HEK293 (cell line): Measurements from ENCODE around the gene CDC37.

ENCODE experiments used
- CTCF ChIP-seq: fragments of 450-650 bp; formaldehyde crosslinking; IDR thresholded peaks from 2 replicates; pipeline ENCODE4 v1.5.1; 2016; ENCODE audit warnings: missing biosample characterization, missing genetic modification characterization
- GLIS2 ChIP-seq: fragments of 450-650 bp; formaldehyde crosslinking; IDR thresholded peaks from 2 replicates; pipeline ENCODE4 v1.5.1; 2016; ENCODE audit warnings: missing biosample characterization, missing genetic modification characterization
- KLF1 ChIP-seq: fragments of 450-650 bp; formaldehyde crosslinking; IDR thresholded peaks from 2 replicates; pipeline ENCODE4 v1.5.1; 2016; ENCODE audit warnings: missing biosample characterization, missing genetic modification characterization
- PRDM2 ChIP-seq: fragments of 450-650 bp; formaldehyde crosslinking; IDR thresholded peaks from 2 replicates; pipeline ENCODE4 v1.5.1; 2016; ENCODE audit warnings: missing biosample characterization, missing genetic modification characterization, borderline replicate concordance
- SCRT1 ChIP-seq: fragments of 450-650 bp; formaldehyde crosslinking; IDR thresholded peaks from 2 replicates; pipeline ENCODE4 v1.5.1; 2016; ENCODE audit warnings: missing biosample characterization, missing genetic modification characterization, borderline replicate concordance
- SCRT2 ChIP-seq: fragments of 450-650 bp; formaldehyde crosslinking; IDR thresholded peaks from 2 replicates; pipeline ENCODE4 v1.5.1; 2016; ENCODE audit warnings: missing biosample characterization, missing genetic modification characterization
- WT1 ChIP-seq: fragments of 450-650 bp; formaldehyde crosslinking; IDR thresholded peaks from 2 replicates; pipeline ENCODE4 v1.5.1; 2016; ENCODE audit warnings: missing biosample characterization, missing genetic modification characterization
- YY2 ChIP-seq: fragments of 450-650 bp; formaldehyde crosslinking; IDR thresholded peaks from 2 replicates; pipeline ENCODE4 v1.5.1; 2016; ENCODE audit warnings: missing biosample characterization, missing genetic modification characterization
- ZEB2 ChIP-seq: fragments of 450-650 bp; formaldehyde crosslinking; IDR thresholded peaks from 2 replicates; pipeline ENCODE4 v1.5.1; 2016; ENCODE audit warnings: missing biosample characterization, missing genetic modification characterization
- ZNF19 ChIP-seq: fragments of 450-650 bp; formaldehyde crosslinking; IDR thresholded peaks from 2 replicates; pipeline ENCODE4; 2016; ENCODE audit warnings: missing biosample characterization, missing genetic modification characterization, low read depth
- ZNF202 ChIP-seq: fragments of 450-650 bp; formaldehyde crosslinking; IDR thresholded peaks from 2 replicates; pipeline ENCODE4 v1.5.1; 2016; ENCODE audit warnings: missing biosample characterization, missing genetic modification characterization, borderline replicate concordance
- ZNF223 ChIP-seq: fragments of 450-650 bp; formaldehyde crosslinking; IDR thresholded peaks from 2 replicates; pipeline ENCODE4 v1.5.1; 2016; ENCODE audit warnings: missing biosample characterization, missing genetic modification characterization
- ZNF24 ChIP-seq: fragments of 450-650 bp; formaldehyde crosslinking; IDR thresholded peaks from 2 replicates; pipeline ENCODE4 v1.5.1; 2016; ENCODE audit warnings: missing biosample characterization, missing genetic modification characterization
- ZNF292 ChIP-seq: fragments of 450-650 bp; formaldehyde crosslinking; IDR thresholded peaks from 2 replicates; pipeline ENCODE4 v1.5.1; 2016; ENCODE audit warnings: low read depth, missing biosample characterization, missing genetic modification characterization, borderline replicate concordance
- ZNF335 ChIP-seq: fragments of 450-650 bp; formaldehyde crosslinking; conservative IDR thresholded peaks from 2 replicates; pipeline ENCODE4 v1.5.1; 2016; ENCODE audit warnings: missing biosample characterization, missing genetic modification characterization
- ZNF341 ChIP-seq: fragments of 450-650 bp; formaldehyde crosslinking; IDR thresholded peaks from 2 replicates; pipeline ENCODE4; 2016; ENCODE audit warnings: low read depth, missing biosample characterization, missing genetic modification characterization
- ZNF510 ChIP-seq: fragments of 450-650 bp; formaldehyde crosslinking; IDR thresholded peaks from 2 replicates; pipeline ENCODE4 v1.5.1; 2018; ENCODE audit warnings: mild to moderate bottlenecking, missing genetic modification characterization, missing biosample characterization; ENCODE audit not compliant: insufficient replicate concordance
- ZNF513 ChIP-seq: fragments of 450-650 bp; IDR thresholded peaks from 2 replicates; pipeline ENCODE4 v1.5.1; 2018; ENCODE audit warnings: missing biosample characterization, missing genetic modification characterization
- ZNF521 ChIP-seq: fragments of 450-650 bp; formaldehyde crosslinking; IDR thresholded peaks from 2 replicates; pipeline ENCODE4 v1.5.1; 2017; ENCODE audit warnings: missing biosample characterization, mild to moderate bottlenecking, missing genetic modification characterization
- ZNF529 ChIP-seq: fragments of 450-650 bp; formaldehyde crosslinking; IDR thresholded peaks from 2 replicates; pipeline ENCODE4 v1.5.1; 2017; ENCODE audit warnings: missing genetic modification characterization, missing biosample characterization; ENCODE audit not compliant: insufficient replicate concordance
- ZNF600 ChIP-seq: fragments of 450-650 bp; formaldehyde crosslinking; IDR thresholded peaks from 2 replicates; pipeline ENCODE4 v1.5.1; 2016; ENCODE audit warnings: missing biosample characterization, missing genetic modification characterization
- ZNF776 ChIP-seq: fragments of 450-650 bp; formaldehyde crosslinking; IDR thresholded peaks from 2 replicates; pipeline ENCODE4 v1.5.0; 2017; ENCODE audit warnings: missing biosample characterization, missing genetic modification characterization, borderline replicate concordance
- ZNF777 ChIP-seq: fragments of 450-650 bp; formaldehyde crosslinking; IDR thresholded peaks from 2 replicates; pipeline ENCODE4 v1.5.1; 2017; ENCODE audit warnings: missing biosample characterization, missing genetic modification characterization, borderline replicate concordance
- ZNF791 ChIP-seq: fragments of 450-650 bp; formaldehyde crosslinking; IDR thresholded peaks from 2 replicates; pipeline ENCODE4 v1.5.1; 2016; ENCODE audit warnings: missing biosample characterization, missing genetic modification characterization
- ZNF843 ChIP-seq: fragments of 450-650 bp; formaldehyde crosslinking; IDR thresholded peaks from 2 replicates; pipeline ENCODE4 v1.5.1; 2016; ENCODE audit warnings: missing biosample characterization, missing genetic modification characterization
- TF ChIP-seq, protein P1 (sequence below): fragments of 450-650 bp; formaldehyde crosslinking; IDR thresholded peaks from 2 replicates; pipeline ENCODE4 v1.5.1; 2017; ENCODE audit warnings: missing biosample characterization, missing genetic modification characterization
- TF ChIP-seq, protein P2 (sequence below): fragments of 450-650 bp; formaldehyde crosslinking; optimal IDR thresholded peaks from 2 replicates; pipeline ENCODE3; 2016; ENCODE audit warnings: missing biosample characterization, mild to moderate bottlenecking, missing genetic modification characterization

Gene CDC37

GRCh38 chr19:10419200-10419645 lies 15.9 kb upstream of the CDC37 start (continued):
- TF ChIP-seq PRDM2 (tag by site-specific recombination) (no peak), YY2 (no peak), CTCF (tag by site-specific recombination) (peak; percentile 4; the same call in 1 of the 2 replicates), ZNF843 (tag by site-specific recombination) (no peak), ZNF776 (tag by site-specific recombination) (no peak), ZNF529 (tag by site-specific recombination) (no peak), KLF1 (peak; percentile 49; the same call in 1 of the 2 replicates), SCRT1 (no peak), WT1 (tag by site-specific recombination) (peak; percentile 72), ZNF223 (tag by site-specific recombination) (no peak), ZNF600 (tag by site-specific recombination) (no peak), ZNF202 (tag by site-specific recombination) (no peak), SCRT2 (no peak), ZNF510 (no peak), ZNF513 (tag by site-specific recombination) (no peak), ZNF335 (tag by site-specific recombination) (peak; percentile 99), ZNF292 (tag by site-specific recombination) (no peak), GLIS2 (tag by site-specific recombination) (peak; percentile 78), ZNF791 (tag by site-specific recombination) (no peak), ZNF341 (tag by site-specific recombination) (peak; percentile 33), ZNF521 (tag by site-specific recombination) (no peak), ZEB2 (tag by site-specific recombination) (no peak), ZNF777 (tag by site-specific recombination) (no peak), ZNF19 (tag by site-specific recombination) (no peak), ZNF24 (no peak)
- TF ChIP-seq, protein P1, sequence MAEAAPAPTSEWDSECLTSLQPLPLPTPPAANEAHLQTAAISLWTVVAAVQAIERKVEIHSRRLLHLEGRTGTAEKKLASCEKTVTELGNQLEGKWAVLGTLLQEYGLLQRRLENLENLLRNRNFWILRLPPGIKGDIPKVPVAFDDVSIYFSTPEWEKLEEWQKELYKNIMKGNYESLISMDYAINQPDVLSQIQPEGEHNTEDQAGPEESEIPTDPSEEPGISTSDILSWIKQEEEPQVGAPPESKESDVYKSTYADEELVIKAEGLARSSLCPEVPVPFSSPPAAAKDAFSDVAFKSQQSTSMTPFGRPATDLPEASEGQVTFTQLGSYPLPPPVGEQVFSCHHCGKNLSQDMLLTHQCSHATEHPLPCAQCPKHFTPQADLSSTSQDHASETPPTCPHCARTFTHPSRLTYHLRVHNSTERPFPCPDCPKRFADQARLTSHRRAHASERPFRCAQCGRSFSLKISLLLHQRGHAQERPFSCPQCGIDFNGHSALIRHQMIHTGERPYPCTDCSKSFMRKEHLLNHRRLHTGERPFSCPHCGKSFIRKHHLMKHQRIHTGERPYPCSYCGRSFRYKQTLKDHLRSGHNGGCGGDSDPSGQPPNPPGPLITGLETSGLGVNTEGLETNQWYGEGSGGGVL (tag by site-specific recombination) = peak; percentile 94
- TF ChIP-seq, protein P2, sequence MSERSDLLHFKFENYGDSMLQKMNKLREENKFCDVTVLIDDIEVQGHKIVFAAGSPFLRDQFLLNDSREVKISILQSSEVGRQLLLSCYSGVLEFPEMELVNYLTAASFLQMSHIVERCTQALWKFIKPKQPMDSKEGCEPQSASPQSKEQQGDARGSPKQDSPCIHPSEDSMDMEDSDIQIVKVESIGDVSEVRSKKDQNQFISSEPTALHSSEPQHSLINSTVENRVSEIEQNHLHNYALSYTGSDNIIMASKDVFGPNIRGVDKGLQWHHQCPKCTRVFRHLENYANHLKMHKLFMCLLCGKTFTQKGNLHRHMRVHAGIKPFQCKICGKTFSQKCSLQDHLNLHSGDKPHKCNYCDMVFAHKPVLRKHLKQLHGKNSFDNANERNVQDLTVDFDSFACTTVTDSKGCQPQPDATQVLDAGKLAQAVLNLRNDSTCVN (tag by site-specific recombination) = peak; percentile 58
